Keratinocyte (primary cell): ENCODE measurements around the gene FARP1. TPM values are rescaled to one million over a fixed set of nuclear protein-coding genes. Genes with fewer than 3 reads are reported as not detected.

ENCODE experiments used
- DNase-seq: peaks from one replicate; pipeline ENCODE4 v3.0.0-alpha.2; 2011; ENCODE audit warnings: low read depth, missing footprints, low spot score
- FAIRE-seq: peaks from 2 replicates; lab custom pipeline; 2011; peaks lifted over from hg19 to GRCh38; lab: Jason Lieb, UNC
- H2AFZ ChIP-seq: 2 replicates; pipeline ENCODE4 v1.6.0; 2012; ENCODE audit warnings: low read length, control low read depth, inconsistent platforms; ENCODE audit not compliant: control insufficient read depth
- H3K27ac ChIP-seq: 2 replicates; pipeline ENCODE4 v1.5.1; 2011; ENCODE audit warnings: low read length; ENCODE audit not compliant: control insufficient read depth, insufficient read depth
- H3K27me3 ChIP-seq: 3 replicates; pipeline ENCODE4 v1.6.0; 2011; ENCODE audit warnings: low read length; ENCODE audit not compliant: control insufficient read depth, insufficient read depth; ENCODE audit errors: extremely low read depth
- H3K36me3 ChIP-seq, 2 experiments: 2 replicates in 1 of 2; 3 replicates in 1 of 2; pipeline ENCODE4 v1.5.1; 2011; ENCODE audit warnings: low read length in 2 of 2, mild to moderate bottlenecking in 1 of 2; ENCODE audit not compliant: control insufficient read depth in 2 of 2, insufficient read depth in 2 of 2; ENCODE audit errors: extremely low read depth in 1 of 2
- H3K4me1 ChIP-seq: 3 replicates; pipeline ENCODE4 v1.5.1; 2011; ENCODE audit warnings: low read length; ENCODE audit not compliant: control insufficient read depth, insufficient read depth; ENCODE audit errors: extremely low read depth
- H3K4me2 ChIP-seq: 3 replicates; pipeline ENCODE4 v1.6.0; 2011; ENCODE audit warnings: low read depth, low read length; ENCODE audit not compliant: control insufficient read depth, insufficient read depth; ENCODE audit errors: extremely low read depth
- H3K4me3 ChIP-seq, 3 experiments: fragments of 200-600 bp in 1 of 3; sonication (generic) in 1 of 3; 2 replicates in 2 of 3; 3 replicates in 1 of 3; pipeline ENCODE4 v1.5.1; 2011 to 2016; ENCODE audit warnings: low read length in 3 of 3, mild to moderate bottlenecking in 3 of 3, control low read depth in 2 of 3, inconsistent platforms in 1 of 3, low read depth in 1 of 3, mixed read lengths in 1 of 3, mixed run types in 1 of 3, moderate library complexity in 1 of 3; ENCODE audit not compliant: control insufficient read depth in 2 of 3, insufficient read depth in 2 of 3; ENCODE audit errors: extremely low read depth in 1 of 3
- H3K79me2 ChIP-seq: 2 replicates; pipeline ENCODE4 v1.6.0; 2012; ENCODE audit warnings: low read length; ENCODE audit not compliant: control insufficient read depth, insufficient read depth
- H3K9ac ChIP-seq: 3 replicates; pipeline ENCODE4 v1.6.0; 2011; ENCODE audit warnings: low read length; ENCODE audit not compliant: control insufficient read depth, insufficient read depth; ENCODE audit errors: extremely low read depth
- H3K9me1 ChIP-seq: 3 replicates; pipeline ENCODE4 v1.6.0; 2011; ENCODE audit warnings: low read length; ENCODE audit not compliant: control insufficient read depth, insufficient read depth; ENCODE audit errors: extremely low read depth
- H3K9me3 ChIP-seq: 2 replicates; pipeline ENCODE4 v1.5.1; 2012; ENCODE audit warnings: low read depth, low read length; ENCODE audit not compliant: control insufficient read depth
- H4K20me1 ChIP-seq: 3 replicates; pipeline ENCODE4 v1.6.0; 2011; ENCODE audit warnings: low read length; ENCODE audit not compliant: control insufficient read depth, insufficient read depth; ENCODE audit errors: extremely low read depth
- EZH2 ChIP-seq: IDR thresholded peaks from one replicate; pipeline ENCODE4 v1.6.1; 2012; ENCODE audit warnings: inconsistent platforms, mild to moderate bottlenecking, low read length, moderate library complexity
- dilution Hi-C: fragments of 300-500 bp; cut with MboI; formaldehyde crosslinking; loops from one replicate; pipeline ENCODE4 v1.7.0; 2020; ENCODE audit warnings: low sequenced_read_pairs; ENCODE audit not compliant: extremely low pct_ligation_motif_present
- polyA plus RNA-seq, 5 experiments: library from polyadenylated mRNA; depleted of rRNA in 3 of 5; stranded (reverse) in 3 of 5; stranded (forward) in 1 of 5; unstranded in 1 of 5; fragments of >200 nt; gene quantifications; 1 replicate in 1 of 5; 2 replicates in 3 of 5; 3 replicates in 1 of 5; pipeline versions ENCODE4 v1.2.1 to v1.2.3, GENCODE V29; 2011 to 2012; ENCODE audit warnings: missing spikeins in 2 of 5, low read depth in 1 of 5, low replicate concordance in 1 of 5
- TF ChIP-seq, protein P1 (sequence below), 3 experiments: IDR thresholded peaks in 1 of 3; conservative IDR thresholded peaks in 1 of 3; optimal IDR thresholded peaks in 1 of 3; 2 replicates in 2 of 3; 3 replicates in 1 of 3; pipeline versions ENCODE3 to v1.5.1; 2011; ENCODE audit warnings: low read length in 3 of 3, mild to moderate bottlenecking in 3 of 3, moderate library complexity in 2 of 3, control low read depth in 1 of 3, inconsistent platforms in 1 of 3; ENCODE audit not compliant: insufficient read depth in 2 of 3; ENCODE audit errors: extremely low read depth in 1 of 3

FARP1 gene
- polyA plus RNA-seq, 1 donor (not counting 4 experiments of a cell fraction or from before 2014, with no cell fraction given) = 10.3 TPM

DNA sequence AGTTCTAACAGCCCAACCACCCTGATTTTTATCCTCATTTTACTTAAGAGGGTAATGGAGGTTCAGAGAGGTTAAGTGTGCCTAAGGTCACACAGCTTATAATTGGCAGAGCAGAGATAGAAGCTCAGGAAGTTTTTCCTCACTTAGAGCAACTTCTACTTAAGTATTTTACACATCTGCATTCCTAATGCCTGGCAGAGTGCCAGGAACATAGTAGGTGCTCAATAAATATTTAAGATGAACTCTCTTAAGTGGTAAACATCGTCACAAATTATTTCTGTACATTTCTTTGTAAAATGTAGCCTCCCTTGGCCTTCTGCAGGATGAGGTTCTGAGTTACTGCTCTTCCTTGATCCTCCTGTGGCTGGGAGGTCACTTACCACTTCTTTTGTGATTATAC lies 14.7 kb downstream of the FARP1 start:
- DNase-seq (no peak), FAIRE-seq (no peak)
- dilution Hi-C loops = no loop called here
- Histone ChIP-seq H3K27ac (no peak overlapping the region), H3K9ac (no peak overlapping the region), H2AFZ (no peak overlapping the region), H3K4me3 (no peak overlapping the region), H3K79me2 (no peaks in the 10 kb centered on the region), H3K9me3 (no peaks in the 10 kb centered on the region), H3K27me3 (no peaks in the 10 kb centered on the region), H3K4me1 (no peaks in the 10 kb centered on the region), H3K4me2 (no peak overlapping the region), H3K36me3 (no peaks in the 10 kb centered on the region), H4K20me1 (no peaks in the 10 kb centered on the region), H3K9me1 (no peaks in the 10 kb centered on the region)
- no peak for TF ChIP-seq EZH2
- TF ChIP-seq, protein P1, sequence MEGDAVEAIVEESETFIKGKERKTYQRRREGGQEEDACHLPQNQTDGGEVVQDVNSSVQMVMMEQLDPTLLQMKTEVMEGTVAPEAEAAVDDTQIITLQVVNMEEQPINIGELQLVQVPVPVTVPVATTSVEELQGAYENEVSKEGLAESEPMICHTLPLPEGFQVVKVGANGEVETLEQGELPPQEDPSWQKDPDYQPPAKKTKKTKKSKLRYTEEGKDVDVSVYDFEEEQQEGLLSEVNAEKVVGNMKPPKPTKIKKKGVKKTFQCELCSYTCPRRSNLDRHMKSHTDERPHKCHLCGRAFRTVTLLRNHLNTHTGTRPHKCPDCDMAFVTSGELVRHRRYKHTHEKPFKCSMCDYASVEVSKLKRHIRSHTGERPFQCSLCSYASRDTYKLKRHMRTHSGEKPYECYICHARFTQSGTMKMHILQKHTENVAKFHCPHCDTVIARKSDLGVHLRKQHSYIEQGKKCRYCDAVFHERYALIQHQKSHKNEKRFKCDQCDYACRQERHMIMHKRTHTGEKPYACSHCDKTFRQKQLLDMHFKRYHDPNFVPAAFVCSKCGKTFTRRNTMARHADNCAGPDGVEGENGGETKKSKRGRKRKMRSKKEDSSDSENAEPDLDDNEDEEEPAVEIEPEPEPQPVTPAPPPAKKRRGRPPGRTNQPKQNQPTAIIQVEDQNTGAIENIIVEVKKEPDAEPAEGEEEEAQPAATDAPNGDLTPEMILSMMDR (optimal IDR thresholded peaks at IDR 0.05 in 1 of 3, IDR thresholded peaks at IDR 0.05 in 1 of 3, conservative IDR thresholded peaks at IDR 0.05 in 1 of 3; ENCODE audit: extremely low read depth in 1 of 3, insufficient read depth in 2 of 3, low read length in 3 of 3) = no peak

DNA sequence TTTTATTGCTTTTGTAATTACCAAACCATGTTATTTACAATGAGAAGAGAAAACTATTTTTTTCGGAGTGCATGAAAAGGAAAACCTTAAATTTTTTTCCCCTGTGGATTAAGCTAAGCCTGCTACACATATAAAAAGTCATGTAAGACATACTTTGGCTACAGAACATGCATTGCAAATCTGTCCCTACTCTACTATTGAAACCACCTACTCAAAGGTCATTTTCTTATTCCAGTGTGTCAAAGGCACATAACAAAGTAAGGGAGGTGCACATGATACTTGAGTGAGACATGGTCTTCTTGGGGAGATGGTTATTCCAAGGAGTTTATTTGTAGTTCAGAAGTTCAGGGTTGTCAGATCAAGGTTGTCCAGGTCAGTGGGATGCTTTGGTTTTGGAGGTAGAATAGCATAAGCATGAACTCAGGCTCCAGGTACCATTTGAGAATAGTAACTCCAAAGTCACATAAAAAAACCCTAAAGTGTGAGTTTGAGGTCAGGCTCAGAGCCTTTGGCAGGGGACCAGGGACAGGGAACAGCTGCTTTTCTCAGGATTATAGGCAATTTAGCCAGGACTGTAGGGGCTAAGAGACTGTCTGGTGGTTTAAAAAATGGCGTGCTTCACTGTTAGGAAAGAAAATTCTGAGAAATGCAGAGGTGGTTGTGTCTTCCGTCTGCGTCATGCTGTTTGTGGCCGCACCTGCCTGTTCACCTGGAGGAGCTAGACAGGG lies 15.4 kb downstream of the FARP1 start:
- TF ChIP-seq EZH2 = no peak
- TF ChIP-seq, protein P1 (optimal IDR thresholded peaks at IDR 0.05 in 1 of 3, IDR thresholded peaks at IDR 0.05 in 1 of 3, conservative IDR thresholded peaks at IDR 0.05 in 1 of 3; ENCODE audit: extremely low read depth in 1 of 3, insufficient read depth in 2 of 3, low read length in 3 of 3) = no peak

More for the DNA sequence above, 15.4 kb downstream of the FARP1 start:
- no peaks in the 10 kb centered on the region for H3K9me1 ChIP-seq
- no peak overlapping the region for H2AFZ ChIP-seq
- H3K9ac ChIP-seq = no peak overlapping the region
- no peaks in the 10 kb centered on the region for H3K79me2 ChIP-seq
- dilution Hi-C loops = no loop called here
- FAIRE-seq (no peak), DNase-seq (no peak)
- H3K36me3 ChIP-seq = no peaks in the 10 kb centered on the region
- H3K4me2 ChIP-seq = no peak overlapping the region
- H3K4me3 ChIP-seq = no peak overlapping the region
- H3K27ac ChIP-seq = no peak overlapping the region
- no peaks in the 10 kb centered on the region for H3K4me1 ChIP-seq
- no peaks in the 10 kb centered on the region for H3K9me3 ChIP-seq
- H4K20me1 ChIP-seq = no peaks in the 10 kb centered on the region
- no peaks in the 10 kb centered on the region for H3K27me3 ChIP-seq
